Activated effector memory CD4-positive, alpha-beta T cell treated with anti-CD3 and anti-CD28 coated beads, Interleukin-2, amount 50 U/mL, for 16 hours (primary cell): Measurements from ENCODE around the gene COL23A1.

Experiments
- DNase-seq: peaks from one replicate; pipeline ENCODE4 v3.0.0-alpha.2; 2020

Gene COL23A1

DNA sequence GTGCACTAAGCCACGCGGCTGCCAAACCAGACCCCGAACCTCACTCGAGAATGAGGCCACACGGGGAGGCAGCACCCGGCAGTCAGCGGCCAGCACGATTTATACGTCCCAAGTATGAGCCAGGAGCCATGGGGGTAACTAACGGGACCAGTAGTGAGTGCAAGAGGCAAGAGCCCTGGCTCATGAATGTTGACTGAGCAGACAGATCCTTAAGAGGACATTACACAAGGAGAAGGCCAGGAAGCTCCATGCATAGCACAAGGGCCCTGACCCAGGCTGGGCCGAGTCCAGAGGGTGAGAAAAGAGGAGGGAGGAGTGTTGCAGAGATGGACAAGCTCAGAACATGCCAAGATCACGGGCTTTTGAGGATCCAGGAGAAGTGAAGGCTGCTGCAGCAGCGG, 299.0 kb downstream of the COL23A1 start:
- no peak for DNase-seq

DNA sequence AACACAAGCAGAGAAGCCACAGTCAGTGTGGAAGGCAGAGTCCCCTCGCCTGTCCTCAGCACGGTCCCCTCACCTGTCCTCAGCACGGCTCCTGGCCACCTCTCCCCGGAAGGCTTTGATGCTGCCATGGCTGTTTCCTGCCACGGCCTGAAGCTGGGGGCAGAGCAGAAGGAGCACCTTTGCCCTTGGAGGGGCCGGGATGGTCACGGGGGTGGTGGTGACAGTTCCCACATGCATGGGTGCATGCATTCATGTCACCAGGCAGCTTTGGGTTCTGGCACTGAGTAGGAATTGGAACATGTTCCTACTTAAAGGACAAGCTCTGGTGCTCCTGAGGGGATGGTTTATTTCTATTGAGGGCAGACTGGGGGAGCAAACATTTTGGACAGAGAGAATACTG, 299.8 kb downstream of the COL23A1 start:
- DNase-seq = no peak

DNA sequence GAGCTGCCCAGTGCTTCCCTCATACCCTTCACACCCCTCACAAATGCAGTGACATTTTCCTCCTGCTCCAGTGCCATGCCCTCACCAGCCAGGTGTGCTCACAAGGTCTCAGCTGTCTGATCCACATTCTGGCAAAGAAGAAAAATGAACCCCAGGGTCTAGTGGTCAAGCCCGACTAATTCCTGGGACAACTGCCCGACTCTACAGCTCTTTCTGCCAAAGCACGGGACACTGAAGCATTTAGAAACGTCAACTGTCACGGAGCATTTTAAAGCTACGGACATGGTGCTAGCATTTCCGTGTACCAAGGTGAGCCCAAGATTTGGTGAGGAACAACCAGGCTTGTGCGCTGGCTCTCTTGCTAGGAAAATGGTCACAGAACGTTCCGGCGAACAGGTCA, 300.8 kb downstream of the COL23A1 start:
- no peak for DNase-seq

- DNase-seq = no peak
Observed at GRCh38 chr5:178288401-178289368, 301.5 kb downstream of the COL23A1 start.

DNA sequence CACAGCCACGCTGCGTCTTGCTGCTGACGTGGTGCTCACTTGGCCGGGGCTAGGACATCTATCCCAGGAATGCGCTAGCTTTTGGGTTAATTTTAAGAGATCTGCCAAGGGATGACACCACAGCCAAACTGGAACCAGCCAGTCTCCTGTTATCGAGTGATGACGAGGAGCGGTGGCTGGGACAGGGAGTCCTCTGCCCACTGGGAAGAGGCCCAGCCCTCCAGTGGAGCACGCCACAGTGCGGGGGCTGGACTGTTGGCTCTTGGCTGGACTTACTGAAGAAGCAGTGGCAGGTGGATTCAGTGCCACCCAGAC, 302.4 kb downstream of the COL23A1 start:
- DNase-seq = no peak

- DNase-seq = no peak
Observed at GRCh38 chr5:178287091-178287790, 303.0 kb downstream of the COL23A1 start.

- DNase-seq = no peak
Observed at GRCh38 chr5:178286226-178287090, 303.7 kb downstream of the COL23A1 start.

- DNase-seq = no peak
Observed at GRCh38 chr5:178285399-178286225, 304.6 kb downstream of the COL23A1 start.

DNA sequence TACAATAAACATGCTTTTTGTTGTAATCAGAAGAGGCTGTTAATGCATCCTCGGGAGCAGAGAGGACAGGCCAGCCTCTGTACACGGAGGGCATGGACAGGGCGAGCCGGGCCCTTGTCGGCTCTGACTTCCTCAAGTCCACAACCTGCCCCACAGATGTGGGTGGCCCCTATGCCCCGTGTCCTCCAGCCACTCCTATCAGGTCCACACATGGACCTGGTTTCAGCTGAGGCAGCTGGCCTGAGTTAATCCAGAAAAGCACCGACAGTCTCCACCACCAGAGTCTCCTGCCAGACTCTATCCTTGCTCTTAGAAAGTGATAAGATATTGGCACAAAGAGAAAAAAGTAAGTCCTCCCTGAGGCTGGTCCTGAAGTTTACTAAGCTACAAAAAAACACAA, 305.2 kb downstream of the COL23A1 start:
- no peak for DNase-seq

DNA sequence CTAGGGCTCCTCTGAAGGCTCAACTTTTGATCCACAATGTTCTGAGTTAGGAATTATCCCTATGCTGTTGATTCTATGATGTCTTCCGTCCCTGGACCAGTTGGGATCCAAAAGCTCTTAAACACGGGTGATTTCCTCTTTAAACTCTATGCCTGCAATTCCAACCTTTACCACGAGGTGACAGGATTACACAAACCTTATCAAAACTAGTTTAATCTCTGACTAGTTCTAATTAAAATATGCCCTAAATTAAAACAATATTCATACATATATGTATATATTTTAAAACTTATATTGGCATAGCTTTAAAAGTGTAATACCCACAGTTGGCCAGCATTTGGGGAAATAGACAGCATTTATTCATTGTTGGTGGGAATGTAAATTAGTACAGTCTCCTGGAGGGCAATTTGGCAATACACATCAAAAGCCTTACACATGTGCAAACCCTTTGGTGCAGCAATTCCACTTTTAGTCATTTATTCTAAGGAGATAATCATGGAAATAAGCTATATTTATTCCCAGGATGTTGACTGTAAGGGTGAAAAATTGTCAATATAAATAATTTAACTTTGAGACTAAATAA, 306.0 kb downstream of the COL23A1 start:
- DNase-seq = no peak

GRCh38 chr5:178283520-178283919, 306.7 kb downstream of the COL23A1 start:
- no peak for DNase-seq

DNA sequence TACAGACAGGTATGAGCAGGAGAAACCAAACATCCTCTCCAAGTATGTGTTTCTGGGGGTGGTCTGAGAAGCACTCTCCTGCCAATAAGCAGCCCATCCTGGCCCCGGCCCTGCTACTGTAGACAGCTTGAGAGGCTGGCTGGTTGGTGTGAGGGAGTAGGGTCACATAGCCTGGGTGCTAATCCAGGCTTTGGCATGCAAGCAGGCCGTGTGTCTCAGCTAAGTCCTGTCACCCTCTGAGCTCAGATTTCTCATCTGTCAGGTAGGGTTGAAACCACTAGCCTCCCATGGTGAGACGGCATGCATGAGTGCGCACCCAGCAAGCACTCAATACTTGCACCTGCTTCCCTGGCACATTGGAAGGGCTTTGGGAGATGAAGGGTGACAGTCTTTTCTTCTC, 307.8 kb downstream of the COL23A1 start:
- no peak for DNase-seq

DNA sequence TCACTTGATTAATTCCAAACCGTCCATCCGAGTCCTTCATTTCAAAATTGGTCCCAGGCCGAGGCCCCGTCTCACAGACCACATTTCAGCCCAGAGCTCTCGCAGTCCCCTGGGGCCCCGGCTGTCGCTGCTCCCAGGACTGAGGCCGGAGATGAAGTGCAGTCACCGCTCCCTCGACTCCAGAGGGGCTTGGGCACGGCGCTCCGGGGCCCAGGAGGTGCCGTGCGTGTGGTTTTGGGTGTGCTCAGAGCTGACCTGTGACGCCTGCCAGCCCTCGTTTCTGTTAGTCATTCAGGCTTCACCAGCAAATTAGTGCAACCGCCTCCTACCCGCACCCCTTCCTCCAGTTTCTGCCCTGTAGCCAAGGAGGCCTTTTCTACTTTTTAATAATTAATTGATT, 308.9 kb downstream of the COL23A1 start:
- no peak for DNase-seq

DNA sequence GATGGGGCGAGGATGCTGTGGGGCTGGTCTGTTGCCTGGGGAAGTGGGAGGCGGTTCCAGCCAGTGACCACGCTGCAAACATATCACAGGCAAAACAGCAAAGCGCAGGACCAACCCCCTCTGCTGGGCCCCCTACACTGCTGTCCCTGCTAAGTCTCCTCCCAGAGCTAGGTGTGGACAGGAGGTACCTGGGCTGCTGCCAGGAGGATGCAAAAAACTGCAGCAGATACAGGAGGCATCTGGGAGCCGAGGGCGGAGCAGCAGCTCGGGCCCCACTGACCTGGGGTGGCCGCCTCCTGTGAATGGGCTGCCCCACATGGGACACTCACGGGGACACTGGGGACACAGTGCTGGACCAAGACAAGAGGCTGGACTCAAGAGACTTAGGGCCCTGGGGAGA, 309.6 kb downstream of the COL23A1 start:
- no peak for DNase-seq

- peak; percentile 82 for DNase-seq
Observed at GRCh38 chr5:178279723-178280438, 310.3 kb downstream of the COL23A1 start.

GRCh38 chr5:178279026-178279722, 311.0 kb downstream of the COL23A1 start:
- no peak for DNase-seq

GRCh38 chr5:178278358-178279023, 311.7 kb downstream of the COL23A1 start:
- no peak for DNase-seq

GRCh38 chr5:178277866-178278265, 312.3 kb downstream of the COL23A1 start:
- DNase-seq = no peak

- no peak for DNase-seq
Observed at GRCh38 chr5:178277346-178277745, 312.8 kb downstream of the COL23A1 start.
